Thyroid gland (tissue), 4 donors: ENCODE results near the gene LSMEM2. TPM values are rescaled to one million over a fixed set of nuclear protein-coding genes. Genes with fewer than 3 reads are reported as not detected.

Experiments
- DNase-seq, 2 donors: peaks; one replicate each; pipeline ENCODE4 v3.0.0-alpha.2; 2019
- H3K27ac ChIP-seq, 3 donors: fragments of 200-600 bp; sonication (generic); 1 replicate in 2 of 3; 2 replicates in 1 of 3; pipeline ENCODE4 v1.5.1; 2016 to 2019; ENCODE audit warnings: mild to moderate bottlenecking in 1 of 3, moderate library complexity in 1 of 3
- H3K27me3 ChIP-seq: fragments of 200-600 bp; sonication (generic); one replicate; pipeline ENCODE4 v1.5.1; 2019
- H3K36me3 ChIP-seq, 2 donors: fragments of 200-600 bp; sonication (generic); one replicate each; pipeline ENCODE4 v1.5.1; 2016 to 2019
- H3K4me1 ChIP-seq, 2 donors: fragments of 200-600 bp; sonication (generic); one replicate each; pipeline ENCODE4 v1.5.1; 2017 to 2019
- H3K4me3 ChIP-seq, 3 donors: fragments of 200-600 bp; sonication (generic); replicated peaks in 1 of 3; 1 replicate in 2 of 3; 2 replicates in 1 of 3; pipeline ENCODE4 v1.5.1; 2016; ENCODE audit warnings: mild to moderate bottlenecking in 1 of 3
- H3K9me3 ChIP-seq: fragments of 200-600 bp; sonication (generic); one replicate; pipeline ENCODE4 v1.5.1; 2017
- CTCF ChIP-seq, 6 experiments: fragments of 200-600 bp in 3 of 6; fragments of 450-650 bp in 3 of 6; sonication (generic) in 3 of 6; IDR thresholded peaks; one replicate each; pipeline ENCODE4 v1.5.1; 2016 to 2019; ENCODE audit warnings: antibody characterized with exemption in 6 of 6, mild to moderate bottlenecking in 2 of 6, inconsistent platforms in 1 of 6, moderate library complexity in 1 of 6
- POLR2A ChIP-seq, 2 donors: fragments of 450-650 bp; IDR thresholded peaks; one replicate each; pipeline ENCODE4 v1.6.1; 2017; ENCODE audit warnings: antibody characterized with exemption in 2 of 2, mild to moderate bottlenecking in 2 of 2, moderate library complexity in 1 of 2
- WGBS, 2 donors: methylation state at CpG; one replicate each; pipeline ENCODE4 v1.1.5; 2017; 5-methylcytosine and 5-hydroxymethylcytosine counted together
- intact Hi-C: fragments of 100-400 bp; cut with DNase I; formaldehyde crosslinking; loops from one replicate; pipeline ENCODE4 v1.15.1; 2023
- total RNA-seq, 4 donors: library from RNA; depleted of rRNA; stranded (reverse); fragments of >200 nt; gene quantifications; one replicate each; pipeline ENCODE4 v1.2.3, GENCODE V29; 2016

LSMEM2 gene
- total RNA-seq, 4 donors from 2014 or later: not detected

GRCh38 chr3:50266017-50266416 is 12.9 kb upstream of the LSMEM2 start:
- peak in 1 of 2 donors; percentile 32 for DNase-seq
- intact Hi-C loops: no loop called here
- no peaks in the 10 kb centered on the region for H3K9me3 ChIP-seq
- H3K36me3 ChIP-seq: no peaks in the 10 kb centered on the region
- H3K4me1 ChIP-seq: peaks cover 66 to 76% of the 10 kb centered on the region in 2 donors
- H3K27ac ChIP-seq: peak overlapping the region; percentile 87 to 92 (median 91)
- 79 to 81% methylated on average over 5 to 6 of the region's 6 CpGs for WGBS, 2 donors
- H3K4me3 ChIP-seq: no peak overlapping the region
- H3K27me3 ChIP-seq: no peaks in the 10 kb centered on the region
- peak in 1 of 2 donors; percentile 32 for TF ChIP-seq POLR2A (IDR thresholded peaks at IDR 0.05)
- TF ChIP-seq CTCF (IDR thresholded peaks at IDR 0.05): no peak

- TF ChIP-seq CTCF (IDR thresholded peaks at IDR 0.05): no peak
- TF ChIP-seq POLR2A (IDR thresholded peaks at IDR 0.05): no peak
- peaks cover 61 to 69% of the 10 kb centered on the region in 2 donors for H3K4me1 ChIP-seq
- WGBS, 2 donors: 20 to 53% methylated on average over 2 to 7 of the region's 7 CpGs
- H3K4me3 ChIP-seq: peak overlapping the region in 2 of 3 donors; percentile 42 to 57
- no peaks in the 10 kb centered on the region for H3K27me3 ChIP-seq
- no peaks in the 10 kb centered on the region for H3K36me3 ChIP-seq
- intact Hi-C loops: no loop called here
- H3K27ac ChIP-seq: peak overlapping the region; percentile 87 to 92 (median 91)
- DNase-seq: no peak
- H3K9me3 ChIP-seq: no peaks in the 10 kb centered on the region
These were observed 12.1 kb upstream of the LSMEM2 start for GRCh38 chr3:50266836-50267235.

GRCh38 chr3:50267280-50267913 is 11.5 kb upstream of the LSMEM2 start:
- no peak for TF ChIP-seq CTCF (IDR thresholded peaks at IDR 0.05)
- peak in 1 of 2 donors; percentile 89 for TF ChIP-seq POLR2A (IDR thresholded peaks at IDR 0.05)
- Histone ChIP-seq H3K4me1 (peaks cover 61 to 72% of the 10 kb centered on the region in 2 donors), H3K9me3 (no peaks in the 10 kb centered on the region), H3K36me3 (no peaks in the 10 kb centered on the region), H3K4me3 (peak overlapping the region in 2 of 3 donors; percentile 42 to 57), H3K27me3 (no peaks in the 10 kb centered on the region), H3K27ac (peak overlapping the region; percentile 87 to 92 (median 91))
- WGBS, 2 donors: 17 to 27% methylated on average over 6 to 8 of the region's 22 CpGs
- intact Hi-C loops: no loop called here
- peak; percentile 83 to 84 for DNase-seq

GRCh38 chr3:50268276-50268675 is 10.6 kb upstream of the LSMEM2 start:
- TF ChIP-seq CTCF (IDR thresholded peaks at IDR 0.05) (no peak), POLR2A (IDR thresholded peaks at IDR 0.05) (no peak)
- 59 to 68% methylated on average over 3 of the region's 3 CpGs for WGBS, 2 donors
- Histone ChIP-seq H3K4me1 (peaks cover 64 to 79% of the 10 kb centered on the region in 2 donors), H3K4me3 (no peak overlapping the region), H3K9me3 (no peaks in the 10 kb centered on the region), H3K36me3 (no peaks in the 10 kb centered on the region), H3K27ac (peak overlapping the region in 2 of 3 donors; percentile 87 to 92), H3K27me3 (no peaks in the 10 kb centered on the region)
- intact Hi-C loops: no loop called here
- no peak for DNase-seq

- H3K9me3 ChIP-seq: no peaks in the 10 kb centered on the region
- H3K4me3 ChIP-seq: peak within 1 kb of the TSS in 1 of 3 donors; percentile 18
- no peaks in the 10 kb centered on the region for H3K36me3 ChIP-seq
- H3K27ac ChIP-seq: peak within 1 kb of the TSS; percentile 45 to 92 (median 87)
- DNase-seq: peak; percentile 82 to 92
- TF ChIP-seq POLR2A (IDR thresholded peaks at IDR 0.05): peak; percentile 38 to 57
- no peak for TF ChIP-seq CTCF (IDR thresholded peaks at IDR 0.05)
- H3K4me1 ChIP-seq: peaks cover 68 to 80% of the 10 kb centered on the region in 2 donors
- no peaks in the 10 kb centered on the region for H3K27me3 ChIP-seq
- intact Hi-C loops: no loop called here
- WGBS, 2 donors: 19 to 38% methylated on average over 6 to 9 of the region's 21 CpGs
These were observed 10.0 kb upstream of the LSMEM2 start, which contains the start of gene SEMA3B for GRCh38 chr3:50268703-50269451. TSS of gene SEMA3B (plus strand) at chr3:50269147. CDS start at chr3:50269241, 94 bp downstream.
